ENCODE measurements around the gene TAF9B. TPM values are rescaled to one million over a fixed set of nuclear protein-coding genes. Genes with fewer than 3 reads are reported as not detected.
A peak's percentile ranks its signal among the peaks of the same experiment; 100 is the strongest.

Gene TAF9B
- total and polyA plus RNA-seq, 10 donors: 7.0 to 16.0 (median 12.6) TPM

DNA sequence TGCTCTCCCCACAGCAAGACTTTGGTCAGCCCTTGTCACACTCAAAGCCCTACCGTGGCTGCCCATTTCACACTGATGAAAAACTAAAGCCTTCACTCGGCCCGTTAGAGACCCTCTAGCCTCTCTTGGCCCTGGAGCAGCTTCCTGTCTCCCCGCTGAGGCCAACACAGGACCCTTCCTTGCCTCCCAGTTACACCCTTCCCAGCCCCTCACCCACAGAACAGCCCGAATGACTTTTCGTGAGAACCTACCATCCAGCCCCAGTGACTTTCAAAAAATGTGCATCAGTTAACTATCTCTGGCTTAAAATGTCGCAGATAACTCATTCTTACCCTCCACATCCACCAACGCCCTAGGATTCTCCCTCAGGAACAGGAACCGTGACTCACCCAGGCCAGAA is 756 bp upstream of the TAF9B start:
- peak overlapping the region in 1 of 8 donors; percentile 32 for H3K27ac ChIP-seq
- H3K27me3 ChIP-seq (replicated peaks in 1 of 7): no peaks in the 10 kb centered on the region
- TF ChIP-seq, protein P1, sequence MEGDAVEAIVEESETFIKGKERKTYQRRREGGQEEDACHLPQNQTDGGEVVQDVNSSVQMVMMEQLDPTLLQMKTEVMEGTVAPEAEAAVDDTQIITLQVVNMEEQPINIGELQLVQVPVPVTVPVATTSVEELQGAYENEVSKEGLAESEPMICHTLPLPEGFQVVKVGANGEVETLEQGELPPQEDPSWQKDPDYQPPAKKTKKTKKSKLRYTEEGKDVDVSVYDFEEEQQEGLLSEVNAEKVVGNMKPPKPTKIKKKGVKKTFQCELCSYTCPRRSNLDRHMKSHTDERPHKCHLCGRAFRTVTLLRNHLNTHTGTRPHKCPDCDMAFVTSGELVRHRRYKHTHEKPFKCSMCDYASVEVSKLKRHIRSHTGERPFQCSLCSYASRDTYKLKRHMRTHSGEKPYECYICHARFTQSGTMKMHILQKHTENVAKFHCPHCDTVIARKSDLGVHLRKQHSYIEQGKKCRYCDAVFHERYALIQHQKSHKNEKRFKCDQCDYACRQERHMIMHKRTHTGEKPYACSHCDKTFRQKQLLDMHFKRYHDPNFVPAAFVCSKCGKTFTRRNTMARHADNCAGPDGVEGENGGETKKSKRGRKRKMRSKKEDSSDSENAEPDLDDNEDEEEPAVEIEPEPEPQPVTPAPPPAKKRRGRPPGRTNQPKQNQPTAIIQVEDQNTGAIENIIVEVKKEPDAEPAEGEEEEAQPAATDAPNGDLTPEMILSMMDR (IDR thresholded peaks at IDR 0.05 in 8 of 11, conservative IDR thresholded peaks at IDR 0.05 in 3 of 11): no peak
- no peak for TF ChIP-seq POLR2AphosphoS5 (IDR thresholded peaks at IDR 0.05)
- no peaks in the 10 kb centered on the region for H3K9me3 ChIP-seq
- no peaks in the 10 kb centered on the region for H3K36me3 ChIP-seq
- peak overlapping the region in 1 of 8 donors; percentile 73 for H3K4me3 ChIP-seq
- peaks cover 0 to 15% (median 4%) of the 10 kb centered on the region in 6 donors for H3K4me1 ChIP-seq
- intact Hi-C loops (cut with DNase I; ENCODE audit: low total_unique reads): no loop called here
- 82 to 96% (median 93%) methylated on average over 9 of the region's 9 CpGs for WGBS, 5 donors
- DNase-seq: no peak

DNA sequence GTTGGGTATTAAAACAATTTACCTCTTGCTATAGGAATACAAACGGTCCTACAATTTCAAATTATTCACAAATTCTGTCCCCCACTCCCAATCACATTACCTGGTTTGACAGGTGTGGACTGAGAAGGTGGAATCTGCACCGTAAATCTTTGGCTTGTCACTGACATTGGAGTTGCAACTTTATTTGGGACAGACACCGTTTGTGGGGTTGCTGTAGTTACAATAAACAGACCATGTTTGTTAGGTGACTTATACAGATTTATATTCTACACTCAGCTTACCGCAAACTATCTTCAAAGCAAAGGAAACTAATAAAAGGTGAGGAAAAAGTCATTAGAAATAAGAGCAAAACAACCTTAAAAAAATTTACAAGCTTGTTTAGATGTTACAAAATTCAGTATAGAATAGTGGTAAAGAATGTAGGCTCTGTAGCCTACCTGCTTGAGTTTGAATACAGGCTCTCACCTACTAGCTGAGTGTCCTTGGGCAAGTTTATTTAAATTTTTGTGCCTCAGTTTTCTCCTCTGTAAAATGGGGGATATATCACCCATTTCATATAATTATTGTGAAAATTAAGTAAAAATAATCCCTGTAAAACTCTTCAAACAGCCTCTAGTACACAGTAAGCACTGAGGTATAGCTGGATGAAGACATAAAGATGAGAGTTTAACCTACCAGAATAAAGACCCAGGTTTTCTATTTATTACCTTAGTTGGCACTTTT is 6.1 kb downstream of the TAF9B start:
- no peak overlapping the region for H3K27ac ChIP-seq
- H3K4me1 ChIP-seq: peaks cover 0 to 4% (median under 1%) of the 10 kb centered on the region in 6 donors
- peaks cover 0 to 58% (median 1%) of the 10 kb centered on the region in 6 donors for H3K36me3 ChIP-seq
- WGBS, 5 donors: 65 to 89% (median 77%) methylated on average over 4 of the region's 4 CpGs
- H3K9me3 ChIP-seq: no peaks in the 10 kb centered on the region
- no peaks in the 10 kb centered on the region for H3K27me3 ChIP-seq (replicated peaks in 1 of 7)
- intact Hi-C loops (cut with DNase I; ENCODE audit: low total_unique reads): no loop called here
- no peak overlapping the region for H3K4me3 ChIP-seq
- TF ChIP-seq POLR2AphosphoS5 (IDR thresholded peaks at IDR 0.05) (no peak), POLR2A (IDR thresholded peaks at IDR 0.05) (no peak)
- TF ChIP-seq, protein P1 (IDR thresholded peaks at IDR 0.05 in 8 of 11, conservative IDR thresholded peaks at IDR 0.05 in 3 of 11): no peak
- DNase-seq: no peak

DNA sequence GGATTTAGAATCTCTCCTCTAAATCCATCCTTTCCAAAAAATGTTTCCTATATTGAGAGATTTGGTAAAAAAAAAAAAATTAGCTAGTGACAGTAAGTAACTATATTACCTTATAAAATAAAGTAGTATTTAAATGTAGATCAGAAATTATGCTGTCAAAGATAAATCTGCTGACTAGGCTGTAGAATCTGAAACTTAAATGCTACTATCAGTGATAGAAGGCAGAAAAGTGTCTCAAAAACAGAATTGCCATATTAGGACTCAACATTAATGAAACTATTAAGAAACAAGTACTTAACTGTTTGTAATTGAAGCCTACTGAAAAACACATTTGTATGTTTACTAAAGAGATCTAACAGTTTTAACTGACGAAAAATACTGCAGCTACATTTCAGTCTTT is 8.3 kb downstream of the TAF9B start:
- peaks cover 0 to 2% (median 0%) of the 10 kb centered on the region in 7 donors for H3K27me3 ChIP-seq (replicated peaks in 1 of 7)
- intact Hi-C loops (cut with DNase I; ENCODE audit: low total_unique reads): no loop called here
- H3K9me3 ChIP-seq: no peaks in the 10 kb centered on the region
- no peak overlapping the region for H3K4me3 ChIP-seq
- H3K27ac ChIP-seq: no peak overlapping the region
- DNase-seq: no peak
- TF ChIP-seq POLR2A (IDR thresholded peaks at IDR 0.05): no peak
- 50 to 96% (median 89%) methylated on average over 1 of the region's 1 CpG for WGBS, 5 donors
- peaks cover 0 to 81% (median 16%) of the 10 kb centered on the region in 6 donors for H3K36me3 ChIP-seq
- H3K4me1 ChIP-seq: no peaks in the 10 kb centered on the region

DNA sequence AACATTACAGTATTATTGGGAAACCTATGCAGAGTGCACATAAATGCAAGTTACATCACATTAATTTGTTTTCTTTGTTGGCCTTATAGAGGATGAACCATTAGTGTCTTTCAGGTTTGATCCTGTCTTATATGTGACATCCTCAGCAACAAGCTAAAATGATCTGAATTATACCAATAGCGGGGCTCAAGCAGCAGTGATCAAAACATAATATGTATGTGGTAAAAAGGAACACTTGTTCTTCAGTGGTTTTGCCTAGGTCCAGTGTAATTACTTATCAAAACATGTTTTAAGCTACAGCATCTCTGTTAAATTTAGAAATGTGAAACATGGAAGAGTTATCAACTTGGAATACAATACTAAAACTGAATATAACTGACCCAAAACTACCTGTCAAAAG is 9.1 kb downstream of the TAF9B start:
- H3K4me1 ChIP-seq: no peaks in the 10 kb centered on the region
- no peaks in the 10 kb centered on the region for H3K9me3 ChIP-seq
- WGBS, 5 donors: 63 to 100% (median 88%) methylated on average over 1 of the region's 1 CpG
- intact Hi-C loops (cut with DNase I; ENCODE audit: low total_unique reads): no loop called here
- H3K27me3 ChIP-seq (replicated peaks in 1 of 7): peaks cover 0 to 2% (median 0%) of the 10 kb centered on the region in 7 donors
- no peak overlapping the region for H3K27ac ChIP-seq
- DNase-seq: no peak
- TF ChIP-seq, protein P1 (IDR thresholded peaks at IDR 0.05 in 8 of 11, conservative IDR thresholded peaks at IDR 0.05 in 3 of 11): no peak
- TF ChIP-seq POLR2AphosphoS5 (IDR thresholded peaks at IDR 0.05) (no peak), POLR2A (IDR thresholded peaks at IDR 0.05) (no peak)
- H3K36me3 ChIP-seq: peaks cover 0 to 88% (median 20%) of the 10 kb centered on the region in 6 donors
- no peak overlapping the region for H3K4me3 ChIP-seq

Data from spleen (tissue), 11 donors.